Glomerular visceral epithelial cell (primary cell): ENCODE measurements around the gene EDN3.

Experiments
- DNase-seq: peaks from one replicate; pipeline ENCODE4 v3.0.0-alpha.2; 2016; ENCODE audit errors: extremely low spot score

EDN3 gene, protein sequence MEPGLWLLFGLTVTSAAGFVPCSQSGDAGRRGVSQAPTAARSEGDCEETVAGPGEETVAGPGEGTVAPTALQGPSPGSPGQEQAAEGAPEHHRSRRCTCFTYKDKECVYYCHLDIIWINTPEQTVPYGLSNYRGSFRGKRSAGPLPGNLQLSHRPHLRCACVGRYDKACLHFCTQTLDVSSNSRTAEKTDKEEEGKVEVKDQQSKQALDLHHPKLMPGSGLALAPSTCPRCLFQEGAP

DNA sequence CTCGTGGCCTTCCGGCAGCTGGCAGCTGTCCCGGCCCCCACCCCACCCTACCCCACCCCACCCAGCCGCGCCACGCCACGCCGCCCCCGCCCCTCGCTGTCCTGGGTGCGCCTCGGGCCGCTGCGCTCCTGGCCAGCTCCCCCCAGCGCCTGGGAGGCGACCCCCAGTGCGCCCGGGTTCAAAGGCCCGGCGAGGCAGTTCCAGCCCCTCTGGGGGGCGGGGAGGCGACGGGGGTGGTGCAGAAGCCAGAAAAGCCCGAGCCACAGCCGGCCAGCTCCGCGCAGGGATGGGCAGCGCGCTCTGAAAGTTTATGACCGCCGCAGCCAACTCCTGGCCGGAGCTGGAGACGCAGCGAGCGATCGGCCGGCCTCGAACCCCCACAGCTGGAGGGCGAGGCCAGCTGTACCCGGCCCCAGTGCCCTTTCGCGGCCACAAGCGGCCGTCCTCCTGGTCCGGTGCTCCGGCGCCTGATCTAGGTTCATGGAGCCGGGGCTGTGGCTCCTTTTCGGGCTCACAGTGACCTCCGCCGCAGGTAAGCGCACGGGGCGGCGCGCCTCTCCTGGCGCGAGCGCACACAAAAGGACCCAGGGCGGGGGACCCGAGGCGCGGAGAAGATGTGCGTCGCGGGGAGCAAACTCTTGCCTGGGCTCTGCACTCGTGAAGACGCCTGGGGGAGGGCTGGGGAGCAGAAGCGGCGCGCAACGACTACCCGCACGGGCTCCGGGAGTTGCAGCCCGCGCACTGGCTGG, at the start of gene EDN3:
EDN3 (plus strand) TSS at position 279 of the 749 bp plus-strand sequence; CDS start at position 481, 202 bp downstream.
- no peak for DNase-seq

DNA sequence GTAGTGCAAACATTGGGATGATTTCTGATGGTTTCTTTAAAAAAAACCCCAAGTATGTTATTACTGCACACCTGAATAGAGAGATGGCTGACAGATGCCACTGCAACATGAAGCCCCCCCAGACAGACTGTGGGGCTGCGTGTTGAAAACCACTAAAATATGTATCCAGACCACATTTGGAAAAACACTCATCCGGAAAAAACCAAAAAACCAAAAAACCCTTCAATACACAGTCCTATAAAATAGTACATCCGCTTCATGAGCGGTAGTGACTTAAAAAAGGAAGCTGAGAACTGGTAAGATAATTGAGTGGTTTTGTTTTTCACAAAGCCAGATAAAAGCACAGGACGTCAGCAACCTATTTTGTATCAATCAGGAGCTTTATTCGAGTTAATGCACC, 47.1 kb upstream of the EDN3 start:
- DNase-seq = no peak

DNA sequence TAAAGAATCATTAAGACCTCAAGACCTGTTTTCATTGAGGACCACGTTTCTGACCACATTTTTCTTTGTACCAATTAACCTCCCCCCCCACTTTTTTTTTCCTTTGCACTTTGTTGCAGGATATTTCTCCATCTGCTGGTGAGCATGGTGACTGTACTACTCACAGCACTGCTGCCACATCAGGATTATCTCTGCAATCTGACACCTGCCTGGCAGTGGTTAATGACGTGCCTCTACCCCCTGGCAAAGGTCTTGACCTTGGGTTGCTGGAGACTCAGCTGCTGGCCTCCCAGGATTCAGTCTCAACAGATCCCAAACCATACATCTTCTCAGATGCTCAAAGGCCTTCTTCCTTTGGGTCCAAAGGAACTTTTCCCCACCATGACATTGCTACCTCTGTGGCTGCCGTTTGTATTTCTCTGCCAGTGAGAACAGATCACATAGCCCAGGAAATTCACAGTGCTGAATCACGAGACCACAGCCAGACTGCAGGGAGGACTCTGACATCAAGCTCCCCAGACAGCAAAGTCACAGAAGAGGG, 46.6 kb upstream of the EDN3 start:
- no peak for DNase-seq

DNA sequence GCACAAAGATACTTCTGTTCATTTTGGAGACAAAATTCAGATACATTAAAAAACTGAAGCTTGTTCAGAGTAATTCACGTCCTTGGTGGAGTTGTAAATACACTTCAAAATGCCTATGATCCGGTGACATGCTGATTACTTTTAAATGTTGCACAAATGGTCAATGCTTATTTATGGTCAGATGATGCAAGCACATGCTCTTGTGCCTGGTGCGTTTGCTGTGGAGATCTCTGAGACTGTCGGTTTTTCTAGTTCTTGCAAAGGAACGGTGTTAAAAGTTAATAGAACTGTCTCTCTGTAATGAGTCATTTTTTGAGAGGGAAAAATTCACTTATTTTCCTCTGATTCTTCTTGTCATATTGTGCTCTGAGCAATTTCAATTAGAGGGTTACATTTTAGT, 45.2 kb upstream of the EDN3 start:
- DNase-seq = no peak

DNA sequence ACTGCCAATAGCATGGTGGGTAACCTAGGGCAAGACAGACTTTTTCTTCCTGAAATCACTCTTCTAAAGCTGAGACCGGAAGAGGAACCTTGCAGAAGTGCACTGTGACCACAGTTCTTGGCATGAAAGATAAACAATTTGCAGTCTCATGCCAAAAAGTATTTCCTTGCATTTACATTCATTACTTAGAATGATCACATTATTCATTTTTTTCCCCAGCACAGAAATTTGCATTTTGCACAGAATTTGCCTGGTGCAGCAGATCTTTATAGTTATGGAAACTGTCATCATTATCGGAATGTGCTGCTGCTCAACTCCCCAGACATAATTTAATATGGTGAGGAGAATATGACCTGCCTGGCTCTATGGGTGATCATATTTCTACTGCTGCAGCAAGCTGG, 42.2 kb upstream of the EDN3 start:
- no peak for DNase-seq

DNA sequence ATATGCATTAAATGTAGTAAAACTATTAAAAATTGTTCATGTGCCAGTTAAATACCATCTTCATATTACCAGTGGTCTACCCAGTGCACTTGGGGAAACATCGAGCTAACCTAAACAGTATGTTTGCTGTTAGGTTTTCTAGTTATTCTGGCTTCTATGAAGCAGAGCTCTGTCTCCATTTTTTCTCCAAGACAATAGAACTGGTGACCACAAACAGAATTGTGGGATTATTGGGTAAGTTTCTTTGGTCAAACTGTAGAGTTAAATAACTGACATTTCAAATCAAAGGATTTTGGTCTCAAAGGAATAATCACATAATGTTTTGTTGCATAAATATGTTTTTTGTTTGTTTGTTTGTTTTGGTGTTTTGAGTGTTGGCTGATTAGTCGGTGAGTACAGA, 40.5 kb upstream of the EDN3 start:
- no peak for DNase-seq

DNA sequence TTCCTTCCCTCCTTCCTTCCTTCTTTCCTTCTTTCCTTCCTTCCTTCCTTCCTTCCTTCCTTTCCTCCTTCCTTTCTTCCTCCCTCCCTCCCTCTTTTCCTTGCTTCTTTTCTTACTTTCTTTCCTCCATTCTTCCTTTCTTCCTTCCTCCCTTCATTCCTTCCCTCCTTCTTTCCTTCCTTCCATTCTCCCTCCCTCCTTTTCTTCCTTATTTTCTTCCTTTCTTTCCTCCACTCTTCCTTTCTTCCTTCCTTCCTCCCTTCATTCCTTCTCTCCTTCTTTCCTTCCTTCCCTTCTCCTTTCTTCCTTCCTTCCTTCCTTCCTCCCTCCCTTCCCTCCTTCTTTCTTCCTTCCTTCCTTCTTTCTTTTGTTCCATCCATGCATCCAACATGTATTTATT, 35.1 kb upstream of the EDN3 start:
- no peak for DNase-seq

DNA sequence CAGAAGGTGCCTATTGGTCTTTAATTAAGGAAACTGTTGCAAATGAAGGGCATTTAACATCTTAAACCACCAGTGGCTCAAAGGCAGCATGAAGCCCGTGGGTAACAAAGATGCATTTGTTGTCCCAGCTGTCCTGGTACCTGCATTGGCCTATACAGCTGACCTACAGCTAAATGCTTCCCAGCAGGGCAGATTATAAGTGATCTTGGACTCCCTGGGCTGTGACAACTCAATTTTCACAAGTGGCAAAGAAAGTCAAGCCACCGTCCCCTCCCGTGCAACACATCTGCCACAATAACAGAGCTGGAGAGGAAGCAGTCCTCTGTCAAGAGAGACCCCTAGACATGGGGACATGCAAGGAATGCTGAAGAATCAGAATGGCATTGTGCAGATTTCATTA, 31.5 kb upstream of the EDN3 start:
- no peak for DNase-seq

DNA sequence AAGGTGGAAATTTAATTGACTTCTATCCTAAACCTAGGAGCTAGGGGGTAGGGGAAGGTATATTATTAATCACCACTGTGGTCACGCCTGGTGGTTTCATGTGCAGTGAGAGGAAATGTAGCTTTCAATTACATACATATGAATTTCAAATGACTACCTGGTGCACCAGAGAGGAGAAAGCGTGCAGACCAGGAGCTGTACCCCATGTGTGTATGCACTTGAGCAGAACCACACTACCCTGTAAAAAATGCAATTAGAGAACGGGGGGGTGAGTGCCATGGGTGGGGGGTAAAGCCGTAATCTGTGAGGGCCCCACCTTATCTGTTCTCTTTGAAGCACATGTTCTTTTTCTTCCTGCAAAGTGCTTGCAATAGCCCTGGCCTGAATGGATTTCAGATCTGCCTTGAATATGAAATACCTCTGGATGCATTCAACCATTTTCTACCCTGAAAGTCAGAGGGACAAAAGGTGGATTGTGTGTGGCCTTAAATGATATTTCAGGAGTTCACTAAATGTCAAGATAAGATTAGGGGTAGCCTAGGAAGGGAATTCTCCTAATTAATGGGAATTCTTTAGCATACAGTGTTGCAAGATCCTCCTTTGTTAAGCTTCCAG, 30.9 kb upstream of the EDN3 start:
- DNase-seq = no peak

DNA sequence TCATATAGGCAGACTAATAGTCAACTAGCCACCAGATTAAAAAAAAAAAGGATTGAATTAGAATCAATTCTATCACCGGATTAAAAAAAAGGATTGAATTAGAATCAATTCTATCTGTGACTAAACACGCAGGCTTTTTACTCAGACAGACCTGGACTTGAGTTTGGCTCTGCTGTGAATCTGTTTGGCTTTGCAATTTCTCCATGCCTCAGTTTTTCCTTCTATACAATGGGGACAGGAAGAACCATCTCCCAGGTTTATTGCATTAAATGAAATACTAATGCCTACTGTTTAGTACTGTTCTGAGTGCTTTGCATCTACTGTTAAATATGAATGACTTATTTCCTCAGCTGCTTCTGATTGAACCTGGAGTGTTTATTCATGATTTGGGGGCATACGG, 30.0 kb upstream of the EDN3 start:
- DNase-seq = no peak

DNA sequence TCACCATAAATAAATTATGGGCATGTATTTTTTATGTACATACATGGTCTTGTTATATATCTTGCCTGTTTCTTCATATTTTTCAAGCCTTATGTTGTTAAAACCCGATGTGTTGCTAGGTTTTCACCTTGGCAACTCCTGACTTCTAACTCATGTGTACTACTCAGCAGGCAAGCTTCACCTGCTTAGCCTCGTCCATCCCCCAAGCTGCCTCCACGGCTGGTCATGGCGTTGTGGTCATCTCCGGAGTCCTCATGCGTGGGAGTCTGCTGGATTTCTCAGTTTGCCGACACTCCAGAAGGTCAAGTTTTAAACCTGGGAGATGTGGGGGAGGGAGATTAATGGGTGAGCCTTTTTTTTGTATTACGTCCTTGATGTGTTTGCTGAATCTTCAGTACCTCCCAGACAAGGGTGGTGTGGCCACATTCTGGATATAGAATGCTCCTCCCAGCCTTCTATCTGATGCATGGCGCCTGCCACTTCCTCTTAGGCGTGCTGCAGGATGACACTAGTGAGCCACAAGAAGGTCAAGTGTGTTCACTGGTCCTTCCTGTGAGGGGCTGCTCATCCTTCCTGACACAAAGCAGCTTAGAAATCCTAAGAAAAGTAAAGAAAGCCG, 26.6 kb upstream of the EDN3 start:
- no peak for DNase-seq

DNA sequence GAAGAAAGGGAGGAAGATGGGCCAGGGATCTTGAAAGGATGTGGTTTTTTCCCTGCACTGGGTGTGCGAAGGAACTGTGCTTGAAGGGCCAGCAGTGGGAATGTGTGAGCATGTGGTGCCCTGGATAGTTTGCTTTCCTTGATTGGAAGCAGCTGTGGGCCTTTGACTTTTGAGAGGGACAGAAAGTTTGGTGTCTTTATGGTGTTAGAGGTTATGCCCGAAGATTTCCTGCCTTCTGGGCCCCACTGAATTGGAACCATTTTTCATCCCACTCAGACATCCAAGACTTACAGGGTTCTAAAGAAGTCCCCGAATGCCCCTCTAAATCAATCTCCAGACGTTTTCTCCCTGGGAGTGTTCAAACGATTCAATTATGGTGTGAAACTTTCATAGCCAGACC, 23.5 kb upstream of the EDN3 start:
- no peak for DNase-seq

DNA sequence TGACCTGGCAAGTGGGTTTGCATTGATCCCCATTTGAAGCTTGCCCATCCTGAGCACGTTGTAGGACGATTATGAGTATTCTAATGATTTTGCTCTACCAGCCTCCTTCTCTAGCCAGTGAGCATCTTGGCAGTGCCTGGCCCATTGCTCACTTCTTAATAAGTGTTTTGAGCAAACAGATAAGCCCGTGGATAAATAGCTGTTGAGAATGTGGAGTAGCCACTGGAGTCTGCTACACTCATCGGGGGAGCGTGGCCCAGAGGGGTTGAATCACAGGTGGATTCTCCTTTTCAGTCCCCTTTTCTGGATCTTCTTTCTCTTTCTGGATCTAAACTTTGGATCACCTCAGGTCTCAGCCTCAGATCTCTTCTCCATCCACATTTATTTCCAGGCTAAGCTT, 15.9 kb upstream of the EDN3 start:
- no peak for DNase-seq

DNA sequence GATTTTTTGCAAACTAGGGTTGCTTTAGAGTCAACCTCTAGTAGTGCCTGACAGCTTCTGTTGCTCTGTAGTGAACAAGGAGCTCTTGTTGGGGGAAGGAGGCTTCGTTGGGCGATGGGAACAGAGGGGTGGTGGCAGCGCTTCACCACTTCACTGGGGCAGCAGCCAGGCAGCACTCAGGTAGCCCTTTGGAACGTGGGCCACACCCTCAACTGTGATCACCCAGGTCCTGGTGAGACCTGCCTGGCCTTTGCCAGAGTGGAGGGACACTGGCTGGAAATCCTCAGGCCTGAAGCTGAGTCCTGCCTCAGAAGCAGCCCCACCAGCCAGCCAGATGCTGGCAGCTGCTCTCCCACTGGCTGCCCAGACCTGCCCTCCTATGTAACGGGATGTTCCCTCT, 10.4 kb upstream of the EDN3 start:
- no peak for DNase-seq

DNA sequence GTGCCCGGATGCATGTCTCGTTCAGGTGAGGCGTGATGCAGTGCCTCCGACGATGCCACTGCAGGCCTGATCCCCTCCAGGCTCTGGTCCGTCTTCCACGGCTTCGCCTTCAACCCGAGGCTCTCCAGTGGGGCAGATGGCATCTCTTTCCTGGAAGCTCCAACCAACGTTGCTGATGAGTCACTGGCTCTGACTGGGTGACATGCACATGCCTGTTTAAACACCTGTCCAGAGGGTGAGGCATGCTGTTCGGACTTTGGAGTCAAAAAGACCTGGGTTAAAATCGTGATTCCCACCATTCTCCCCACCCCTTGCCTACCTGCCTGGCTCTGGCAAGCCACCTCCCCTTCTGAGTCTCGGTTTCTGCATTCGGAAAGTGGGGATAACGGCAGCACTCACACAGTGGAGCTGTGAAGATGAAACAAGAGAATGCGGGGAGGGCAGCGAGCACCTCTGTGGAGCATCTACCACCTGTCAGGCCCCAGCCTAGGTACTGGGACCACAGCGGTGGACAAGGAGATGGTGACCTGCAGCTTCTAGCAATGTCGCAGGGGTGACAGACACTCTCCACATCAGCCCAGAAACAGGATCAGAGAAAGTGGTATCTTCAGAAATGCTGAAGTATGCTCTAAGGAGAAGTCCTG, 8.5 kb upstream of the EDN3 start:
- no peak for DNase-seq

DNA sequence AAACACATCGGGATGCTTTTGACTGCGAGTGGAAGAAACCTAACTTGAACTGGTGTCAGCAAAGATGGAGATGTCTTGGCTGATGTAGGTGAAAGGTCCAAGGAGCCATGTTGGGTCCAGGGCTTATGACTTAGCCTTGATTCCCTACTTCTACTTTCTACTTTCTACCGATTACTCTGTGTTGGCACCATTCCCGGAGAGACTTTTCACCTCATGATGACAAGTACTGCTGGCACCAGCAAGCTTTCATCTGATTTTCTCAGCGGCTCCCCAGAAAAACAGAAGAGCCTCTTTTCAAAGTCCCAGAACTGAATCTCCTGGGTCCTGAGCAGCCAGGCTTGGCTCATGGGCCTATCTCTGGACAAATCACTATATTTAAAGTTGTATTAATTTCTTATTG, 4.9 kb upstream of the EDN3 start:
- no peak for DNase-seq

DNA sequence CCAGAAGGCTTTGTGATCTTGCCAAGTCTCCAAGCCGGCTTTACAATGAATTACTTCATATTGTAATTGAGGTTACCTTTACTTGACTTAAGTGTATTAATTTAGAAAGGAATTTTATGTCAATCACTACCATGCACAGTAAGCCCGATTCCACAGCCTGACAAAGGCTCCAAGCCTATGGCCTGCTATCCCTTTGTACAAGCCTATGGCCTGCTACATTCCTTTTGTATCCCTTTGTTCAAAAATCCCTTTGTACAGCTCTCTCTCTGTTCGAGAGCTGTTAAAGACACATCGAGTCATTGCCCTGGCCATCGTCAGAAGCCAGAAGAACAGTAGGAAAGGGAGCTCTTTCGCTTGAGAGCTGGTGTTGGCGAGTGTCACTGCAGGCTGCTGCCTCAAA, 2.7 kb upstream of the EDN3 start:
- no peak for DNase-seq

DNA sequence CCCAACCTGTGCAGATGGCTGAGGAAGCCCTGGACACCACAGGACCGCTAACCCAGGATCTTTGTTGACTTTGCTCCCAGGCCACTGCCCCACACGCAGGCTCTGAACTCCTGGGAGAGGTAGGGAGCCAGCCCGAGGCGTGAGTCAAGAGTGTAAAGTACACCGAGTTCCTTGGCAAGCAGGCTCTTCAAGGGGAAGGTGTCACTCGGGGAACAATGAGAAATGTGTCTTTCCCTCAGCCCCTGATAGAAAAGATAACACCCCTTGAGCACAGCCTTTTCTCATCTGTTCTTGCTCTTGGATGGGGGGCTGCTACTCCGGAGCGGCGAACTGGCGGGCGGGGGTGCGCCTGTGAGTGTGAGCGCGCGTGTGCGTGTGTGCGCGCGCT, 472 bp upstream of the EDN3 start:
- no peak for DNase-seq

DNA sequence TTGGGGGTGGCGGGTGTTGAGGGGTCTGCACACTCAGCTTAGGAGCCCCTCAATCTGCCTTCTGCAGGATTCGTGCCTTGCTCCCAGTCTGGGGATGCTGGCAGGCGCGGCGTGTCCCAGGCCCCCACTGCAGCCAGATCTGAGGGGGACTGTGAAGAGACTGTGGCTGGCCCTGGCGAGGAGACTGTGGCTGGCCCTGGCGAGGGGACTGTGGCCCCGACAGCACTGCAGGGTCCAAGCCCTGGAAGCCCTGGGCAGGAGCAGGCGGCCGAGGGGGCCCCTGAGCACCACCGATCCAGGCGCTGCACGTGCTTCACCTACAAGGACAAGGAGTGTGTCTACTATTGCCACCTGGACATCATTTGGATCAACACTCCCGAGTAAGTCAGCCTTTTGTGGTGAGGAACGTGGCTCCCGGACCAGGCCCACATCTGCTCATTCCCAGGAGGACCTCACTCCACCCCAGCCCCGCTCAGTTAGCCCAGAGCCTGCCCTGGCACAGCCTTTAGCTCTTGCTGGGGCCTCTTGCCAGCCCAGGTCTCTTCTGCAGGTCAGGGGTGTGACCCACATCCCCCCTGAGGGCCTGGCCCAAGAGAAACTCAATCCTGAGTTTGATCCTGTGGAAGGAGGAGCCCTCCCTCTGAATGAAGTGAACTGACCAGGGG, 1.1 kb downstream of the EDN3 start:
- DNase-seq = no peak

DNA sequence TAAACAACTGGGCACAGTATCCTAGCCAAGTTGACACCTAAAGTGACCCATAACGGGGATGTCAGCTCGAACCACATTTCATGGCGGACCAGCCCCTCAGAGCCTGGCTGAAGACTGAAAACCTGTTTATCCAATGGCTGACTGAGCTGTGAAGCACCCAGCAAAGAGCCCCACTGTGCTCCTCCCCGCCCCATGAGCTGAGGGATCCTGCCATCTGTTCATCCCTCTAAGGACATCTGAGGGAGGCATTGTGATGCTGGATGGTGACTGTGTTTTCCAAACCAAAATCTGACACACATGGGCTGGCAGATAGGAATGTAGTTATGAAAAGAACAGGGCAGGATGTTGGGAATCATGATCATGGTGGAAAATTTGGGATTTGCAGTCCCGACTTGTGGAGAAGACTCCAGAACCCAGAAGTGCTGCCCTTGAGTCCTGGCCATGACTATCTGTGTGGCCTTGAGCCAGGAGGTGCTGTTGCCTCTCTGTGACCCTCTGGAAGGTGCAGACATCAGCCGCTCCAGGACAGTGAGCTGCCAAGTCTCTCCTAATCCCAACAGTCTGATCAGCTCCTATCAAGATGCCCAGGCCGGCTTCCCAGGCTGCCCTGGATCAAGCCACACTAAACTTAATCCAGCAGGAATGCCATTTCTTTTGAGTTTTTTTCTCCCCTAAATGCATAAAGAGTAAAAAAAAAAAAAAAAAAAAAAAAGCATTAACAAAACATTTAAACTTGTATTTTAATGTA, 5.7 kb downstream of the EDN3 start:
- no peak for DNase-seq

DNA sequence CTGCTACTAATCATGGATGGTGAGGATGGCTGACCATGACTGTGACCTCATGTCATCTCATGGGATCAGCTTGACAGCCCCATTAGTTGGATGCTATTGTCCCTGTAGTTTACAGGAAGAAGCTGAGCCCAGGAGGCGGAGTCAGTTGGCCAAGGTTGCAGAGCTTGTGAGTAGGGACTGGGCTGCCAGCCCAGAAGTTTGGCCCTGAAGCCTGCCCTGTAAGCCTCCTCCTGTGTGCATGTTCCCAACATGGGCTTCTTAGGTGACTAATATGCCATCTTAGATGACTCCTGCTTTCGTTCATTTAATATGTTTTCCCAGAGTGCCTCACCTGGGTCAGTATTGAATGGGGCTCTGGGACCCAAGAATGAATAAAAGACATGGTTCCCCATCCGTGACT, 6.9 kb downstream of the EDN3 start:
- DNase-seq = no peak
